NK-92 treated with Interleukin-12 subunit alpha and Interleukin-12 subunit beta, amount 100 ng/mL, for 24 hours (cell line): ENCODE results near the gene GASK1B.

Experiments
- DNase-seq: peaks from one replicate; lab custom pipeline; 2025; lab: John Stamatoyannopoulos, UW

GASK1B gene

DNA sequence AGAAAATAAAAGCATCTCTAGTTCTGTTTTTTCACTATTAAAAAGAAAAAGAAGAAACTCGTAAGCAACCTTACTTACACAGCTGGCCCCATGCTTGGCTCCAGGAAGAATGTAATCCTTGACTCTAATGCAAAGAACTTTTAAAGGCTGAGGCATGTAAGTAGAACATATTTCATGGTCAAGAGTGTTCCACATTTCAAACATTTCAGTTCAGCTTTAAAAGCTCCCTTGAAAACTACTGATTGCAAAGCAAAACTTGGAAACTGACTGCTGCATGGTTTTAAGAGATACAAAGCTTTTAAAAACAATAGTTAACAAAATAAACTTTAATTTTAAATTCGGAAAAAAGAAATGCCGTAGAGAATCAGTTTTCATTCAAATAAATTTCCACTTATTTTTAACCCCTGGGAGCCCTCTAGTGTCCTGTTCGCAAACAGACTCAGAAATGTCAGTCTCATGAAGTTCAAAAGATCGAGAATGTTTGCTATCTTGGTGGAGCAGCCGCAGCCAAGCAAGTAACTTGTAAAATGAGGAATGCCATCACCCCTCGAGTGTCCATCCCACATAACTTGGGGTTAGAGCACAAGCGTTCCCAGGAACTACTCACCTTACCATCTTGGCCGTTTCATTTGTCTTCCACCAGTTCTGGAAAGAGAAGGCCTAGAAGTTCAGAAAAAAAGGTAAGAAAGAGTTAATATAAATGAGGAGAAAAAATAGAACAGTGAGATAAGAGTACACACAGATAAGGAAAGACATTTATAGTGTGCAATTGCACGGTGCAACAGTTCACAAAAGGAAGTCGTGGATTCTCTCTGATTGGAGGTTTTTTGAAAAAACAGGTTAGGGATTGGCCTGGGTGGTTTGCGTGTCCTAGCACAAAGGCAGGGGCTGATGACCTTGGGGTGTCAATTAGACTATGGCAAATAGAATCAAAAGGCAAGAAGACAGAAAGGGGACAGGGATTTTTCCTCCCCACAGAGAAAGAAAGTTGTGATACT lies at the start of gene GASK1B:
Gene GASK1B (minus strand): TSS at position 765 of the 998 bp plus-strand sequence. CDS start 1,650 bp downstream, outside the sequence.
- DNase-seq: no peak

DNA sequence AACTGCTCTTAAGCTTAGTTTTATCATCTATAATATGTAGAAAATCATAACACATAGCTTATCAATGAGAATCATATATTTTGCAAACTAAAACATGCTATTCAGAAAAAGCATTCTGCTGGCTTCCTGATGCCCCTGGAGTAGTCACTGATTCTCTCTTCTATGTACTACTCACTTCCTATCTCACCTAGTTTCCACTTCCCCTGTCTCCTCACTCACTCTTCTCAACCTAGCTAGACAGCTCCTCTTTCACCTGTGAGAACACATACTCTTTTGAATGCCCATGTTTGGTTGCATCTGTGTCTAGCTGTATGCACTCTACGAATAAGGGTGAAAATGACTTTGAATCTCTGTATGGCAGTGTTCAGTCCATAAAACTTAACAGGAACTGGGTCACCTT lies 46.8 kb upstream of the GASK1B start:
- DNase-seq: no peak

DNA sequence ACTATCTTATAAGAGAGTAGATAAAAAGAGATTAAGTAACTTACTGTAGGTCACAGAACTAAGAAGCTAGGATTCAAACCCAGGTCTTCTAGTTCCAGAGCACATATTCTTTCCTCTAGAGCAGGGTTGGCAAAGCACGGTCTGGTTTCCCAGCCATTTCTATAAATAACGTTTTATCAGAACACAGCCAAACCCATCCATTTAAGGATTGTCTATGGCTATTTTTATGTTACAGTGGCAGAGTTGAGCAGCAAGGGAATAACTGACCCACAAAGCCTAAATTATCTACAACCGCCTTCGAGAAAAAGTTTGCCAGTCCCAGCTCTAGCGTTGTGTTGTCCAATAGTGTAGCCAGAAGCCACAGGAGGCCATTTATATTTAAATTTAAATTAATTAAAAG lies 44.9 kb upstream of the GASK1B start:
- DNase-seq: no peak

DNA sequence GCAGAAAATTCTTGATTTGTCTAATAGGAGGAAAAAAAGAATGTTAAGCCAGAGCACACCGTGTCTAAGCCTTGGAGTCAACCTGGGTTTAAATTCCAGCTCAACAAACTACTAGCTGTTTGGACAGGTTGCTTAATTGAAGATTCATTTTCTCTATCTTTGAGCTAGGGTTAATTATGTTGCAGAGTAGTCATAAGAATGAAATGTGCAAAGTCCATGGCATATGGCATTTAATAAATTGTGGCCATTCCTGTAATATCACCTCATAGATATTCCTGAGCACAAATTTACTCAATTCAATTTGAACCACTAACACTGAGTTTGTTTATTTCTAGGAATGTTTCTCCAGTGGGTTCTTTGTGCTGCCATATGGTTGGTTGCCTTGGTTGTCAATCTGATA lies 42.0 kb upstream of the GASK1B start:
- no peak for DNase-seq

DNA sequence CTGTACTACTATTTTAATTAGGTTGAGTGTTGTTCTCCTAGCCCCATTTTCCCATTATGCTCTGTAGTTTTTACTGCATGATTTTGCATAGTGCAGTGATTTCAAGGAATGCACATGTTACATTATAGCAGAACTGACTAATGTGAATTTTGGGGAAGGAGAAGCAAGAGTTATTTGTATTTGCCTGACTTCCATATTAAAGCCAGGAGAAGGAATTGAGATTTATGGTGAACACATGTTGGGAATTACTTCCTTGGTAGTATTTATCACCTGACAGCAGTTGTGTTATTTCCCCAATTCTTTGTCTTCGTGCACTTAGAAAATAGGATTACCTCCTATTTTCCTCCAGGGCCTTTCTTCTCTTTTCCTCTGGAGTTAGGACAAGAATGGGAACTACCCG lies 40.6 kb upstream of the GASK1B start:
- no peak for DNase-seq

DNA sequence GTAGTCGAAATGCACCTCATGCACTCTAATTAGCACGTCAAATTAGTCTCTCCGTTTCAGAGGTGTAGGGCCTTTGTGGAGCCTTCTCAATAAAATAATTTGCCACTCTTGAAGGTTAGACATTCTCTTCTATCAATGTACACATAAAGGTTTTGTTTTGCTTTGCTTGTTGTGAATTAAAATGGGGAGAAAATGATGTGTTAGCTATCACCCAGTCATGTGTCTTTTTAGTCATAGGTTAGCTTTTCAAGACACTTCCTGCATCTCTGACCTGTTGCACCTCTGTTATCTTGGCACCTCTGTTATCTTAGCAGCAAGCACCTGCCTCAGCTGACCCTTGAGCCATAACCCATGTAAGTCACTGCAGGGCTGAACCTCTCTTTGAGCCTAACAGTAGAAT lies 38.4 kb upstream of the GASK1B start:
- DNase-seq: no peak

DNA sequence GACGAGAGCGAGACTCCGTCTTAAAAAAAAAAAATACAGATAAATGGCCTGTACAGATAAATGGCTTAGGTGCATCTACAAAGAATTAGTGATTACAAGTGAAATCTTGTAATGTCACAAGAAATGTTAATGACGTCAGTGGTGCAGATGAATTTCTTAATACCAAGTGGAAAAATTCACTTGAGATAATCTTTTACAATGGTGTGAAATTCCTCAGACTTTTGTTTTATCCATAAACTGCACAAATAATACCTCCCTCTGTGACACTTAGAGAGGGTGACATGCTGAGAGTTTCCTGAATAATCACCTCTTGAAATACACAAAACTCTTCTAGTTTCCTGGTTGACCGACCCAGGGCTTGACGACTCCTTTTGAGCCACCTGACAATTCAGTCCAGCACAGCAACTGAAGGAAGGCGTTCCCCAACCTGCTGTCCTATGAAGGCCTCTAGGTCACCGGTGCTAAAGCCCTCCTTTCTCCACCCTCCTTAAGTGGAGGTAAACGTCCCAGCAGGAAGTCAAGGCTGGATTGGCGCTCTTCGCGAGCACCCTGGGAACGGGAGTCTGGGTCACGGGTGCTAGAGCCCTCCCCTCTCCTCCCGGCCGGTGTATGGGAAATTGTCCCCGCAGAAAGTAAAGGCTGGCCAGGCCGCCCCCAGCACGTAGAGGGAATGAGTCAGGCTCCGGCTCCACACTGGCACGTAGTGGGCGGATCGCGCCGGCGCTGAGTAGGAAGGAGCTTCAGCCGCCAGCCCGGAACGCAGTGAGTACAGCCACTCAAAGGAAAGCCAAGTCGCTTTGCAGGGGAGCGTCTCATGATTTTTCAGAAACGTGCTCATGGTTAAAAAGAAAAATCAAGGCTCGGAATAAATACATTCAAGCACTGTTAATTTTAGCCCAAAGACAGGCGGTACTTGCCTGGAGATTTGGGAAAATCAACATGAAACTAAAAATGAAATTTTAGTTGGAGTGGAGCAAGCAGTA lies 37.3 kb upstream of the GASK1B start, which contains the start of gene TMEM144:
Gene TMEM144 (plus strand): TSS at position 662 of the 983 bp plus-strand sequence. CDS start 2,182 bp downstream, outside the sequence.
- no peak for DNase-seq

DNA sequence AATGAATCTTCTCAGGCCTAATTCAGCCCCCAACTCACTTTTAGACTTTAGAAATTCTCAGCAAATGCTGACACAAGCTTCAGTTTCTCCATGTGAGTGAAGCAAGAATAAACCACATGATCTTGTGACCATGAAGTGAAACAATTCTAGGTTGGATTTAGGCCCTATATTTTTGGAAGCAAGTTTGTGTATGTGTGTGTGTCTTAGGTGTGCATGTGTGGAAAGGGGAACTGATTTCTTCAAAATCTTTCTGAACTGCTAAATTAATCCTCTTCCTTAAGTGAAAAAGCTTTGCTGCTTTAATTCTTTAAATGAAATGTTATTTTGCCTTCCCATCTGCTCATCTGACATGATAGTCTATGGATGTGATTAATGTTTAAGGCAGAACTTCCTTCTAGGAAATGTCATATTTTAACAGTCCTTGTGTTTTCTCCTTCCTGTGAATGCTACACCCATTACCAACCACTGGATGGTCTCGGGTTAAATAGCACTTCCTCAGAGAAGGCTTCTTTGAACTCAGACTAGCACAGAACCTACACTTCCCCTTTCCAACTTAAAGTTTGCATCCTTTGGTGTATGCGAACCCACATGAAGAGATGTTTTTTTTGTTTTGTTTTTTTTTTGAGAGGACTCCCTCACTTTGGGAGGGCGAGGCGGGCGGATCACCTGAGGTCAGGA lies 36.3 kb upstream of the GASK1B start:
- no peak for DNase-seq

DNA sequence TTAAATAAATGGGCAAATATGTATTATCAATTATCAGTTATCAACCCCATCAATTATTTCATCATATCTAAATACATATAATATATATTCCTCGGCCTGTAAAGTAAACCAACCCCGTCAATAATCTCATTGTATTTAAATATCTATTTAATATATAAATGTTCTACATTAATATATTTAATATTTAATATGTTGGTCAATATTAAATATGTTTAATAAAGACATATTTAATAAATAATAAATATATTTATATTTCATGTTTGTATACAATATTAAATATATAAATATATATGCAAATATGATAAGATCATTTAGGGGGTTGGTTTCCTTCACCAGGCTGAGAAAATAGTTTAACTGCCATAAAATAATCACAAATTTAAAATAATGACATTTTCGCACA lies 31.1 kb upstream of the GASK1B start:
- DNase-seq: no peak

DNA sequence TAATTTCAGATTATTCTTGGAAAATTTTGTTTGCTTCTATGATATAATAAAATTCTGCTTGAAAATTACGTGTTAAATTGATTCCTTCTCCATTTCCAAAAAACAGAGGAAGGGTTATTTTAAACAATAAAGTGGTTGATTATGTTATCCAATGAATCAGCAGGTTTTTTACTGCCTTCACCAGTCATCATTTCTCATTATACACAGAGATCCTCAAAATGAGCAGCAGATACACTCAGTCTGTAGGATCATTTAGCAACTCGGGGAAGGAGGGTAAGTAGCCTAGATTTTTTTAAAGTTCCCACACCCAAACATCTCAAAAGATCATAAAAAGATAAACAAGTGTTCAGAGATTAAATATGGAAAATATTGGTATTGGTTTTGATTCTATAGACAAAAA lies 30.6 kb upstream of the GASK1B start:
- DNase-seq: no peak

DNA sequence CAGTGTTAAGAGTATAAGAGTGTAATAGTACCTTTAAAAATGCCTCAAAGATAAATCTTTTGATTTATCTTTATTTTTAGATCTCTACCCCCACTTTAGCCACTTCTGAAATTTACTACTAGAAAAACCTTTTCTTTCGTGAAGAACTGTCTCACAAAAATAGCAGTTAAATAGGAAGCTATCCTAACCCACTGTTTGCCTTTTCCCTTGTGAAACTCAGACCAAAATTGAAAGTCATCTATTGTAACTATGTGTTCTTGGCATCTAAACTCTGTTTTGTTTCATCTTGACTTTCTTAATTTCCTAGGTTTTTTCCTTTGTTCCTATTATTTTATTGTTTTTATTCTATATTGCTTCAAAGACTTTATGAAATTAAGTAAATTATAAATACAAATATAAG lies 29.7 kb upstream of the GASK1B start:
- no peak for DNase-seq

DNA sequence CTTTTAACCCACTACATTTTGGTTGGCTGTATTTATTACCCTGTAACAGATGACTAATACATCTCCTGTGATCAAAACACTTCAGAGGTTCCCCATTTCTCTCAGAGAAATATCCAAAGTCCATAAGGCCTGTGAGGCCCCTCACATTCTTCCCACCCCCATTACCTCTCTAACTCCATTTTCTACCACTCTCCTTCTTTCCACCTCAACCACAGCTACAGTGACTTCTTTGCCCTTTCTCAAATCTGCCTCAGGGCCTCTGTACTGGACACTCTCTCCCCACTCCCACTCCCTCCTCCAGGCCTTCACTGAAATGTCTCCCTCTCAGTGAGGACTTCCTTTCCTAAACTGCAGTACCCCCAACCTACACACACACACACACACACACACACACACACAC lies 29.1 kb upstream of the GASK1B start:
- no peak for DNase-seq

DNA sequence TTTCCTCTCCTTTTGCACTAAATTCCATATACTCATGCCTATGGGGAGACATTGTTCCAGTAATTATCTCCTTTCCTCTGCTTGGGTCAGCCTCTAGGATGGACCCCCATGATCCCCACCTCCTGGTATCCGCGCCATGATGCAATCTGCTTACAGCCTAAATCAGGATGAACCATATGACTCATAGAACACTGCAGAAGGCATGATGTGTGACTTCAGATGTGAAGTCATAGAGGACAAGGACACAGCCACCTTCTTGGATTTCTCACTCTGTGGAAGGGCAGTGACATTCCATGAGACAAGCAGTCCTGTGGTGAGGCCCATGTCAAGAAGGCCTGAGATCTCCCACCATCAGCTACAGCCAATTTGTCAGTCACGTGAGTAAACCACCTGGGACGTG lies 28.5 kb upstream of the GASK1B start:
- DNase-seq: no peak

DNA sequence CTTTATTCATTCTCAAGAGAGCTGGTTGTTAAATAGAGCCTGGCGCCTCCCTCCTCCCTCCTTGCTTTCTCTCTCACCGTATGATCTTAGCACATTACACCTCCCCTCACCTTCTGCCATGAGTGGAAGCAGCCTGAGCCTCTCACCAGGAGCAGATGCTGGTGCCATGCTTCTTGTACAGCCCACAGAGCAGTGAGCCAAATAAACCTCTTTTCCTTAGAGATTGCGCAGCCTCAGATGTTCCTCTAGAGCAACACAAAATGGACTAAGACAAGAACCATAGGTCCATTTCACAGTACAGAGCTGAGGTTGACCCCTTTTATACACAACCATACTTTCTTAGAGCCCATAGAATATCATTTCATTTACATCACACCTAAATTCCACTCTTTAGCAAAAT lies 27.4 kb upstream of the GASK1B start:
- DNase-seq: no peak

DNA sequence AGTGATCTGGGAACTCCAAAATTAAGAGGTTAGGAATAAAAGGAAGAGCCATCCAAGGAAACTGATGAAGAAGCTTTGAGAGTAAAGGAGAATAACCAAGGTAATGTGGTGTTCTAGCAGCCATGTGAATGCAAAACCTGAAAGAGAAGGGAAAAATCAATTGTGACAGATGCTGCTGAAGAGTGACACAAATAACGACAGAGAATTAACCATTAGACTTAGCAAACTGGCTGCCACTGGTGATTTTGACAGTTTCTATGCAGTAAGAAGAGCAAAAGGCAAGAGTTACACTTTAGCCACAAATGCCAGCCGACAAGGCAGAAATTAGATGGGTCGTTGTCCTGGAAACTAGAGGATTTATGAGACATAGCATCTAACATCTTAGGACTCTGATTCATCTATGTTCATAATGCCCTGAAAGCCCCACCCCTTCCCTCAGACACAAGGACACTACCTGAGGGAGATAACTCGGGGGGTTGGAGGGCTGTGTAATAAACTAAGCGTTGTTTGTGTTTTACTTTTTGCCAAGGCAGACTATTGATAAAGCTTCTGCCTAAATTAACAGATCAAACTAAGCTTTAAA lies 24.5 kb upstream of the GASK1B start:
- no peak for DNase-seq

DNA sequence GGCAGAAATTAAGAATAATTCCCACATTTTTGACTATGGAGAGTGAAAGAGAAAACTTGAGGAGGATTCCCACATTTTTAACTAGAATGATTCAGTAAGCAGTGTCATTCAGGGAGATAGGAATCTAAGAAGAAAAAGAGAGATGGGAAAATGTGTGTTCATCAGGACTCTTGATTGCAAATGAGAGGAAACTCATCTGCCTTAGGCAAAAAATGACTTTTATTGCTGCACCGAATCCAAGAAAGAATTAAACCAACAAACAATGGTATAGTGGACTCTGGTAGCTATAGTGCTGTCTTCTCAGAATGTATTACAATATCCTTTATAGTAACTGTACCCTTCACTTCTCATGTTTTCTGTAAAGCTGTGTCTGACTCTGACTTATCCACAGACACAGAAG lies 22.5 kb upstream of the GASK1B start:
- DNase-seq: no peak

DNA sequence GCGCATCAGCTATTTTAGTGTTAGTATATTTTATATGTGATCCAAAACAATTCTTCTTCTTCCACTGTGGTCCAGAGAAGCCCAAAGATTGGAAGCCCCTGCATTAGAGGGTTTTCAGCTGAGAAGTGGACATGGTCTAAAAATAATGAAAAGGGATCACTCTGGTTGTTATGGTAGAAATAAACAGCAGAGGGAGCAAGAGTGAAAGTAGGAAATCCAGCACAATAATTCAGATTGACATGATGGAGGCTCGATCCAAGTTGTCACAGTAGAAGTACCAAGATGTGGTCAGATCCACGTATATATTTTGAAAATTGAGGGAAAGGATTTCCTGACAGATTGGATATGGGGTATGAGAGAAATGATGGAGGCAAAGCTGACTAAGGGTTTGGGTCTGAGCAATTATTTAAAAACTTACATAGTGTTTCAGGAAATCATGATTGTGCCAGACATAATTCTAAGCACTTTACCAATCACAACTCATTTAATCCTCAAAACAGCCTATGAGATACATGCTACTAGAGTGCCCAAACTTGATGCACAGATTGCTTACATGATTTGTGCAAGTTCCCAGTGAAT lies 20.4 kb upstream of the GASK1B start:
- no peak for DNase-seq

DNA sequence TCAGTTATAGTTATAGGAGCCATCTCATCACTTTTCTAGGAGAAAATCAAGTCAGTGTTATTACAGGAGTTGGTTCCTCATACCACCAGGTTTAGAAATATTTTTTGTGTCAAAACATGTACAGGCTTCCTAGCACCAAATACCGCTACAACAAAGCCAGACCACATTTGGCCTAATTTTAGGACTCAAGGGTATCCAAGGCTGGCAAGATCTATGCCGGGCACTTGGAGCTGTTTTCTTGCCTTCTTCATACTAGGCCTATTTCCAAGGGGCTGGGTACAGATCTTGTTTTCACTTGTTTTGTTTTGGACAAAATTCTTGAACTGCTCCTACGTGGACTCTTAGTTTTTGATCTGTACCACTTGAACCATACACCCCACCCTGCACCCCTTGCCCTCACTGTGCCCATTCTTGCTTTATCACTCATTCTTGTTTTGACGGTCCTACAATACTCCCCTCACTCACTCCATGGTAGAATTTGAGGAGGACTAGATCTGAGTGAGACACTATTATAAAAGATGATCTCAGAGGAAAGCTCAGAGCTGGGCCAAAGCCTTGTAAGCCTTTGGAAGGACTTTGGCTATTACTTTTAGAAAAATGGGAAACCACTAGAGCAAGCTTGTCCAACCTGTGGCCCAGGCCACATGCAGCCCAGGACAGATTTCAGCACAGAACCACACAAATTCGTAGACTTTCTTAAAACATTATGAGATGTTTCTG lies 19.8 kb upstream of the GASK1B start:
- no peak for DNase-seq

DNA sequence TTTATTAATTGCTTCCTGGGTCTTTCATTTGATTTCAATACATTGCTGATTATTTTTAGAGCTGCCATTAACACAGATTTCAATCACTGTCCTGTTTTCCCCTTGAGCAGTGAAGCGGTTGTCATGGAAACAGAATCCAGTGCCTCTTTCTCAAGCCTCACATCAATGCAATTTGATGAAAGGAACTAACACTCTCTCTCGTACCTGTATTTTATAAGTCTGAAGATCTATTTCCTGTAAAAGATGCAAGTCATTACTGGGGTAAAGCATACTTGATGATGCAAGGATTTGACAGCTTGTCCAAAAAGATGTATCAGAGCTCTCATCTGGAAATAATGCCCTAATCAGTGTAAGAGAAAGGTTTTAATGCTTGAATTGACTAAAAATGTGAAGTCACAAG lies 17.9 kb upstream of the GASK1B start:
- no peak for DNase-seq

DNA sequence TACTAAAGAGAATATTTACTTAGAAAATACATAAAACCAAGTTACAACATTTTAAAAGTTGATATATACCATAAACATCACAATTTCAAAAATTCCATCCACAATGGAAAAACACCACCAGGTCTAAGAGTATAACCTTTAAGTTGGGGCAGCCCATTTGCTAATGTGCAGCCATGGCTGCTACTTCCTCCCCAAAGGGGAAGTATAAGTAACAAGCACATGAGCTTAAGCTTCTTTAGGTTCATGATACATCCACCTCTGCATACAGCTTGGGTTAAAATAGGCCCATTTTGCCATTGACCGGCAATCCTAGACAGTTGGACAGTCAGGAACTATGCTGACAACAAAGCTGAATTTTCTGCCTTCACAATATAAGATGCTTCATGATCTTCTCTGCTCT lies 16.6 kb upstream of the GASK1B start:
- no peak for DNase-seq

DNA sequence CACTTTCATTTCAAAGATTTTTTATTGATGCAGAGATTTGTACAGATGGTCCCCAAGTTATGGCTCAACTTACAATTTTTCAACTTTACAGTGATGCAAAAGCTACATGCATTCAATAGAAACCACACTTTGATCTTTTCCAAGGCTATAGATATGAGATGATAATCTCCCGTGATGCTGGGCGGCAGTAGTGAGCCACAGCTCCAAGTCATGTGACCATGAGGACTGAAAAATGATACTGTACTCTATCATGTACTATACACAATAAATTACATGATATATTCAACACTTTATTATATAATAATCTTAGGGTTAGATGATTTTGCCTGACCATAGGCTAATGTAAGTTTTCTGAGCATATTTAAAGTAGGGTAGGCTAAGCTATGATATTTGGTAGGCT lies 14.0 kb upstream of the GASK1B start:
- no peak for DNase-seq
